ENCODE data around the gene ANAPC15. TPM values are rescaled to one million over a fixed set of nuclear protein-coding genes. Genes with fewer than 3 reads are reported as not detected.
A peak's percentile ranks its signal among the peaks of the same experiment; 100 is the strongest.

ANAPC15 gene
- total and polyA plus RNA-seq, 9 of the 15 experiments (the other 6 are each of a cell fraction or from before 2014, with no cell fraction given): 53.0 to 254 (median 75.7) TPM

DNA sequence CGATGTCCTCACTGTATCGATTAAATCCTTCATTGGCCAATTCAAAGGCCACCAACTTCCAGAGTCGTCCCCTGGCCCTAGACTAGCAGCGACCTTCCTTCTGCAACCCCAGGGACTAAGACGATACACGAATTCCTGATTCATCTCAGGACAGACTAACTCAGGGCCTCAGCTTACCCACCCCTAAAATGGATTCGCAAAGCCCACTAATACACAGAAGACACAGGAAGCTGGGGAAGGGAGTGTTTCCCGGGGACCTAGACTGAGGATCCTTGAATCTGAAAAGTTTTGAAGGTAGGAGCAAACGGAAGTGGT lies 9.9 kb downstream of the ANAPC15 start (continued):
- TF ChIP-seq HDAC1 (IDR thresholded peaks at IDR 0.05) (no peak), MCM2 (IDR thresholded peaks at IDR 0.05; ENCODE audit: low read depth) (no peak), RBM25 (IDR thresholded peaks at IDR 0.05; ENCODE audit: low read depth, low read length, severe bottlenecking) (peak; percentile 62), LCOR (CRISPR knock-in tag; IDR thresholded peaks at IDR 0.05) (no peak), ZZZ3 (IDR thresholded peaks at IDR 0.05) (0 out of 2 replicates have a peak, but pooled peaks have one; percentile 64), ZNF644 (tag; IDR thresholded peaks at IDR 0.05; ENCODE audit: low read depth) (0 out of 2 replicates have a peak, but pooled peaks have one; percentile 1), MBD2 (IDR thresholded peaks at IDR 0.05; ENCODE audit: borderline replicate concordance, low read depth) (no peak), BCOR (IDR thresholded peaks at IDR 0.05) (peak; percentile 42; the same call in 1 of the 2 replicates), ZNF445 (CRISPR knock-in tag; IDR thresholded peaks at IDR 0.05; ENCODE audit: low read depth) (no peak), NBN (IDR thresholded peaks at IDR 0.05; ENCODE audit: low read depth) (no peak), HDGF (IDR thresholded peaks at IDR 0.05) (no peak), ZFX (CRISPR knock-in tag; IDR thresholded peaks at IDR 0.05) (no peak), ZNF79 (CRISPR knock-in tag; IDR thresholded peaks at IDR 0.05; ENCODE audit: low read depth) (no peak), PCBP1 (IDR thresholded peaks at IDR 0.05; ENCODE audit: low read depth, low read length, poor library complexity, severe bottlenecking) (no peak), HNRNPUL1 (IDR thresholded peaks at IDR 0.05; ENCODE audit: low read length) (no peak), FOXJ2 (tag; IDR thresholded peaks at IDR 0.05) (no peak), SMARCB1 (IDR thresholded peaks at IDR 0.05; ENCODE audit: insufficient read length, low read depth) (no peak), RCOR1 (IDR thresholded peaks at IDR 0.05; ENCODE audit: borderline replicate concordance in 1 of 2, low read depth in 2 of 2, low read length in 2 of 2) (0 out of 4 replicates have a peak, but pooled peaks of 1 of the 2 experiments have one; percentile 3)
- TF ChIP-seq, protein P1, sequence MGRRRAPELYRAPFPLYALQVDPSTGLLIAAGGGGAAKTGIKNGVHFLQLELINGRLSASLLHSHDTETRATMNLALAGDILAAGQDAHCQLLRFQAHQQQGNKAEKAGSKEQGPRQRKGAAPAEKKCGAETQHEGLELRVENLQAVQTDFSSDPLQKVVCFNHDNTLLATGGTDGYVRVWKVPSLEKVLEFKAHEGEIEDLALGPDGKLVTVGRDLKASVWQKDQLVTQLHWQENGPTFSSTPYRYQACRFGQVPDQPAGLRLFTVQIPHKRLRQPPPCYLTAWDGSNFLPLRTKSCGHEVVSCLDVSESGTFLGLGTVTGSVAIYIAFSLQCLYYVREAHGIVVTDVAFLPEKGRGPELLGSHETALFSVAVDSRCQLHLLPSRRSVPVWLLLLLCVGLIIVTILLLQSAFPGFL (CRISPR knock-in tag; IDR thresholded peaks at IDR 0.05): no peak
- TF ChIP-seq, protein P2, sequence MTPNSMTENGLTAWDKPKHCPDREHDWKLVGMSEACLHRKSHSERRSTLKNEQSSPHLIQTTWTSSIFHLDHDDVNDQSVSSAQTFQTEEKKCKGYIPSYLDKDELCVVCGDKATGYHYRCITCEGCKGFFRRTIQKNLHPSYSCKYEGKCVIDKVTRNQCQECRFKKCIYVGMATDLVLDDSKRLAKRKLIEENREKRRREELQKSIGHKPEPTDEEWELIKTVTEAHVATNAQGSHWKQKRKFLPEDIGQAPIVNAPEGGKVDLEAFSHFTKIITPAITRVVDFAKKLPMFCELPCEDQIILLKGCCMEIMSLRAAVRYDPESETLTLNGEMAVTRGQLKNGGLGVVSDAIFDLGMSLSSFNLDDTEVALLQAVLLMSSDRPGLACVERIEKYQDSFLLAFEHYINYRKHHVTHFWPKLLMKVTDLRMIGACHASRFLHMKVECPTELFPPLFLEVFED (CRISPR knock-in tag; conservative IDR thresholded peaks at IDR 0.05): no peak
- TF ChIP-seq, protein P3, sequence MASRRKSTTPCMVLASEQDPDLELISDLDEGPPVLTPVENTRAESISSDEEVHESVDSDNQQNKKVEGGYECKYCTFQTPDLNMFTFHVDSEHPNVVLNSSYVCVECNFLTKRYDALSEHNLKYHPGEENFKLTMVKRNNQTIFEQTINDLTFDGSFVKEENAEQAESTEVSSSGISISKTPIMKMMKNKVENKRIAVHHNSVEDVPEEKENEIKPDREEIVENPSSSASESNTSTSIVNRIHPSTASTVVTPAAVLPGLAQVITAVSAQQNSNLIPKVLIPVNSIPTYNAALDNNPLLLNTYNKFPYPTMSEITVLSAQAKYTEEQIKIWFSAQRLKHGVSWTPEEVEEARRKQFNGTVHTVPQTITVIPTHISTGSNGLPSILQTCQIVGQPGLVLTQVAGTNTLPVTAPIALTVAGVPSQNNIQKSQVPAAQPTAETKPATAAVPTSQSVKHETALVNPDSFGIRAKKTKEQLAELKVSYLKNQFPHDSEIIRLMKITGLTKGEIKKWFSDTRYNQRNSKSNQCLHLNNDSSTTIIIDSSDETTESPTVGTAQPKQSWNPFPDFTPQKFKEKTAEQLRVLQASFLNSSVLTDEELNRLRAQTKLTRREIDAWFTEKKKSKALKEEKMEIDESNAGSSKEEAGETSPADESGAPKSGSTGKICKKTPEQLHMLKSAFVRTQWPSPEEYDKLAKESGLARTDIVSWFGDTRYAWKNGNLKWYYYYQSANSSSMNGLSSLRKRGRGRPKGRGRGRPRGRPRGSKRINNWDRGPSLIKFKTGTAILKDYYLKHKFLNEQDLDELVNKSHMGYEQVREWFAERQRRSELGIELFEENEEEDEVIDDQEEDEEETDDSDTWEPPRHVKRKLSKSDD (conservative IDR thresholded peaks at IDR 0.05; ENCODE audit: low read length): no peak
- TF ChIP-seq, protein P4, sequence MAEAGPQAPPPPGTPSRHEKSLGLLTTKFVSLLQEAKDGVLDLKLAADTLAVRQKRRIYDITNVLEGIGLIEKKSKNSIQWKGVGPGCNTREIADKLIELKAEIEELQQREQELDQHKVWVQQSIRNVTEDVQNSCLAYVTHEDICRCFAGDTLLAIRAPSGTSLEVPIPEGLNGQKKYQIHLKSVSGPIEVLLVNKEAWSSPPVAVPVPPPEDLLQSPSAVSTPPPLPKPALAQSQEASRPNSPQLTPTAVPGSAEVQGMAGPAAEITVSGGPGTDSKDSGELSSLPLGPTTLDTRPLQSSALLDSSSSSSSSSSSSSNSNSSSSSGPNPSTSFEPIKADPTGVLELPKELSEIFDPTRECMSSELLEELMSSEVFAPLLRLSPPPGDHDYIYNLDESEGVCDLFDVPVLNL (CRISPR knock-in tag; IDR thresholded peaks at IDR 0.05; ENCODE audit: low read depth): no peak
- TF ChIP-seq, protein P5, sequence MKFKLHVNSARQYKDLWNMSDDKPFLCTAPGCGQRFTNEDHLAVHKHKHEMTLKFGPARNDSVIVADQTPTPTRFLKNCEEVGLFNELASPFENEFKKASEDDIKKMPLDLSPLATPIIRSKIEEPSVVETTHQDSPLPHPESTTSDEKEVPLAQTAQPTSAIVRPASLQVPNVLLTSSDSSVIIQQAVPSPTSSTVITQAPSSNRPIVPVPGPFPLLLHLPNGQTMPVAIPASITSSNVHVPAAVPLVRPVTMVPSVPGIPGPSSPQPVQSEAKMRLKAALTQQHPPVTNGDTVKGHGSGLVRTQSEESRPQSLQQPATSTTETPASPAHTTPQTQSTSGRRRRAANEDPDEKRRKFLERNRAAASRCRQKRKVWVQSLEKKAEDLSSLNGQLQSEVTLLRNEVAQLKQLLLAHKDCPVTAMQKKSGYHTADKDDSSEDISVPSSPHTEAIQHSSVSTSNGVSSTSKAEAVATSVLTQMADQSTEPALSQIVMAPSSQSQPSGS (CRISPR knock-in tag; IDR thresholded peaks at IDR 0.05): no peak
